ENCODE results near the gene CLDN10.

CLDN10 gene

DNA sequence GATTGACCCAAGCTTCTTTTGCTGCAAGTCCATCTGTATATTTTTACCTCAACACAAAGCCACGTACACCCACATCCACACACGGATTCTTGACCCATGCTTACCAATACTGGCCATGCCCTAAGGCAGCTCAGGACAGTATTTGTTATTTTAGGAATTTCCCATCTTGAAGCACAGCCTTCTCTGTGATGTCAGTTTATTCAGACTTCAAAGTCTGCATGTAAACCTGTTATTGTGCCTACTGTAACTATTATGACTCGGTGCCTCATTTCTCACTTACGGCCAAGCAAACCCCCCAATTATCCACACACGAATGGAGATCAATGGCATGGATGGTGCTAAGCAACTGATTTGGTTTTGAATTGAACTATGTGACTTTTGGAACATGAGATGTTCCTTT is 17.5 kb downstream of the CLDN10 start:
- Mint-ChIP-seq H3K9me3 (peaks cover 3% of the 10 kb centered on the region), H3K27ac (no peak overlapping the region), H3K36me3 (ENCODE audit: low read depth) (peaks cover 15% of the 10 kb centered on the region), H3K27me3 (ENCODE audit: low read depth) (peaks cover 6% of the 10 kb centered on the region), H3K4me3 (no peak overlapping the region), H3K4me1 (no peaks in the 10 kb centered on the region)
- TF ChIP-seq CTCF (IDR thresholded peaks at IDR 0.05; ENCODE audit: unreplicated experiment in 3 of 3): no peak

DNA sequence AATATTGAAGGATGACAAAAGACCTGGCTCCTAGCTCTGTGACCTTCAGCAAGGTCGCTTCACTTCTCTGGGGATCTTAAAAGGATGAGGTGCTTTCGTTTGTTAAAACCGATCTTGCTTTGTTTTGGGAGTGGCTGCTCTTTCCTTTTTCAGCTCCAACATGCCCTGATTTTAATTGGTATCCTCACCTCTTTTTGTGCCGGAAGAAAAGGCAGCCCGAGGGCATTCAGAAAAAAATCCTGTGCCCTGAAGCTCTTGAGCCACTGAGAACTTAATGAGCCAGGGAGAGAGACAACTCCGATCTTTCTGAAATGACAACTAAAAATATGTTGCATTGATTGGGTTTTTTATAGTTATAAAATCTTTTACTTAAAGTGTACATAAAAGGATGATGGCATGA is 19.4 kb downstream of the CLDN10 start:
- H3K27me3 Mint-ChIP-seq (ENCODE audit: low read depth): peaks cover 5% of the 10 kb centered on the region
- no peak overlapping the region for H3K4me3 Mint-ChIP-seq
- H3K36me3 Mint-ChIP-seq (ENCODE audit: low read depth): peaks cover 21% of the 10 kb centered on the region
- H3K27ac Mint-ChIP-seq: no peak overlapping the region
- TF ChIP-seq CTCF (IDR thresholded peaks at IDR 0.05; ENCODE audit: unreplicated experiment in 3 of 3): no peak
- no peaks in the 10 kb centered on the region for H3K9me3 Mint-ChIP-seq
- H3K4me1 Mint-ChIP-seq: no peaks in the 10 kb centered on the region

GRCh38 chr13:95573221-95573620 is 20.7 kb downstream of the CLDN10 start:
- Mint-ChIP-seq H3K27ac (no peak overlapping the region), H3K27me3 (ENCODE audit: low read depth) (no peaks in the 10 kb centered on the region), H3K4me1 (no peaks in the 10 kb centered on the region), H3K36me3 (ENCODE audit: low read depth) (peaks cover 18% of the 10 kb centered on the region), H3K9me3 (no peaks in the 10 kb centered on the region), H3K4me3 (no peak overlapping the region)
- TF ChIP-seq CTCF (IDR thresholded peaks at IDR 0.05; ENCODE audit: unreplicated experiment in 3 of 3): no peak

GRCh38 chr13:95579303-95579702 is 26.8 kb downstream of the CLDN10 start:
- Mint-ChIP-seq H3K9me3 (no peaks in the 10 kb centered on the region), H3K27ac (no peak overlapping the region), H3K27me3 (ENCODE audit: low read depth) (no peaks in the 10 kb centered on the region), H3K36me3 (ENCODE audit: low read depth) (peaks cover 63% of the 10 kb centered on the region), H3K4me1 (no peaks in the 10 kb centered on the region), H3K4me3 (no peak overlapping the region)
- no peak for TF ChIP-seq CTCF (IDR thresholded peaks at IDR 0.05; ENCODE audit: unreplicated experiment in 3 of 3)

DNA sequence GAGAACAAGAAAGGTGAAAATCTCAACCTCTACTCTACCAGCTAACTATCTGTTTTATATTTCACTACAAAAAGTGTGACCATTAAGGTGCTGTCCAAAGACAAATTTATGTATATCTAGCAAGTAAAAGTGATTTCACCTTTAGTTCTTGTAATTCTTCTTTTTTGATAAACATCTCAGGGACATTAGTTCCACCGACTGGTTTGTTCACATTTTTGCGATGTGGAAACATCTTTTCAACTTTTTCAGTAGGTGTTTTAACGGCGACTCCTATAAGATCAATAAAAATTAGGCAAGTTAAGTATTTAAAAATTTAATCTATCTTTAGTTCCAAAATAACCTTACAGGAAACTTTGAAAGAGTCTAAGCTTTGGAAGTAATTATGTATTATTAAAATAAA is 33.3 kb downstream of the CLDN10 start:
- H3K27ac Mint-ChIP-seq: no peak overlapping the region
- no peak overlapping the region for H3K4me3 Mint-ChIP-seq
- H3K36me3 Mint-ChIP-seq (ENCODE audit: low read depth): peaks cover 76% of the 10 kb centered on the region
- H3K4me1 Mint-ChIP-seq: no peaks in the 10 kb centered on the region
- TF ChIP-seq CTCF (IDR thresholded peaks at IDR 0.05; ENCODE audit: unreplicated experiment in 3 of 3): no peak
- H3K9me3 Mint-ChIP-seq: no peaks in the 10 kb centered on the region
- H3K27me3 Mint-ChIP-seq (ENCODE audit: low read depth): no peaks in the 10 kb centered on the region

DNA sequence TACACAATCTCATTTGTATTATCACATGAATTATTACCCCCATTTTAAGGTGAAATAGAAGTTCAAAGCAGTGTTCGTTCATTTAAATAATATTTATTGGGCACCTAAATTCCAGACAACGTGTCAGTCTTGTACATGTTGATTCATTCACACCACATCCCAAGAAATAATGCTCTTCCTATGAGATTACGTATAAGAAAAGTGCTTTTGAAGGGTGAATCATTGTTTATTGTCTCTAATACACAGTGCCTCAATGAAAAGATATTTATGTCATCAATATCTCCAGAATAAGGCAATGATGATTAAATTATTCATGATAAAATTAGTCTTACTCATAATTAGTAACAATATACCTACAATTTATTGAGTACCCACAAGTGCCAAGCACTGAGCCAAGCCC is 35.6 kb downstream of the CLDN10 start:
- Mint-ChIP-seq H3K9me3 (no peaks in the 10 kb centered on the region), H3K36me3 (ENCODE audit: low read depth) (peaks cover 80% of the 10 kb centered on the region), H3K4me3 (no peak overlapping the region), H3K4me1 (no peaks in the 10 kb centered on the region), H3K27ac (no peak overlapping the region), H3K27me3 (ENCODE audit: low read depth) (no peaks in the 10 kb centered on the region)
- no peak for TF ChIP-seq CTCF (IDR thresholded peaks at IDR 0.05; ENCODE audit: unreplicated experiment in 3 of 3)
